ENCODE measurements around the gene KRT7.

Gene KRT7

DNA sequence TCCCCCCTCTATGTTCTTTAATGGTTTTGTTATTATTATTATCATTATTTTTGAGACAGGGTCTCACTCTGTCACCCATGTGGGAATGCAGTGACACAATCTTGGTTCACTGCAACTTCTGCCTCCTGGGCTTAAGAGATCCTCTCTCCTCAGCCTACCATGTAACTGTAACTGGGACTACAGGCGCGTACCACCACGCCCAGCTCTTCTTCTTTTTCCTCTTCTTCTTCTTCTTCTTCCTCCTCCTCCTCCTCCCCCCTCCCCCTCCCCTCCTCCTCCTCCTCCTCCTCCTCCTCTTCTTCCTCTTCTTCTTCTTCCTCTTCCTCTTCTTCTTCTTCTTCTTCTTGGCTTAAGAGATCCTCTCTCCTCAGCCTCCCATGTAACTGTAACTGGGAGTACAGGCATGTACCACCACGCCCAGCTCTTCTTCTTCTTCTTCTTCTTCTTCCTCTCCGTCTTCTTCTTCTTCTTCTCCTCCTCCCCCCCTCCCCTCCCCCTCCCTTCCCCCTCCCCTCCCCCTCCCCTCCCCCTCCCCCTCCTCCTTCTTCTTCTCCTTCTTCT lies 5.4 kb upstream of the KRT7 start:
- no peak overlapping the region for H3K4me3 ChIP-seq (ENCODE audit: low read length)
- TF ChIP-seq CTCF (IDR thresholded peaks at IDR 0.05; ENCODE audit: low read length) (no peak), EZH2 (optimal IDR thresholded peaks at IDR 0.05; ENCODE audit: low read depth, low read length) (no peak), EZH2phosphoT487 (IDR thresholded peaks at IDR 0.05; ENCODE audit: low read length) (no peak)
- no peaks in the 10 kb centered on the region for H3K9me2 ChIP-seq (replicated peaks; ENCODE audit: insufficient read depth, low read length)
- no peak for DNase-seq
- H3K9ac ChIP-seq (ENCODE audit: low read length): no peak overlapping the region
- no peaks in the 10 kb centered on the region for H3K79me2 ChIP-seq (ENCODE audit: low read length)
- no peaks in the 10 kb centered on the region for H3K36me3 ChIP-seq (replicated peaks; ENCODE audit: insufficient read depth, low read length)
- peaks cover 82% of the 10 kb centered on the region for H3K27me3 ChIP-seq (replicated peaks; ENCODE audit: insufficient read depth, low read length)
- no peak overlapping the region for H3K4me2 ChIP-seq (ENCODE audit: low read depth, low read length)
- H2AFZ ChIP-seq (ENCODE audit: low read length): no peak overlapping the region
- no peak overlapping the region for H3K27ac ChIP-seq (ENCODE audit: low read length)
- H3K4me1 ChIP-seq (ENCODE audit: low read length): no peaks in the 10 kb centered on the region
- H3F3A ChIP-seq (ENCODE audit: insufficient read depth, low read length): no peaks in the 10 kb centered on the region
- no peaks in the 10 kb centered on the region for H3K9me3 ChIP-seq (replicated peaks; ENCODE audit: insufficient read depth, low read length)
- no peaks in the 10 kb centered on the region for H4K20me1 ChIP-seq (ENCODE audit: insufficient read depth, low read length)

GRCh38 chr12:52228366-52228765 lies 4.7 kb upstream of the KRT7 start:
- Histone ChIP-seq H3K9me3 (replicated peaks; ENCODE audit: insufficient read depth, low read length) (no peaks in the 10 kb centered on the region), H3K9ac (ENCODE audit: low read length) (no peak overlapping the region), H3K36me3 (replicated peaks; ENCODE audit: insufficient read depth, low read length) (no peaks in the 10 kb centered on the region), H3K4me1 (ENCODE audit: low read length) (no peaks in the 10 kb centered on the region), H3K9me2 (replicated peaks; ENCODE audit: insufficient read depth, low read length) (no peaks in the 10 kb centered on the region), H3K27ac (ENCODE audit: low read length) (no peak overlapping the region), H4K20me1 (ENCODE audit: insufficient read depth, low read length) (no peaks in the 10 kb centered on the region), H3F3A (ENCODE audit: insufficient read depth, low read length) (no peaks in the 10 kb centered on the region), H3K4me3 (ENCODE audit: low read length) (no peak overlapping the region), H3K79me2 (ENCODE audit: low read length) (no peaks in the 10 kb centered on the region), H3K27me3 (replicated peaks; ENCODE audit: insufficient read depth, low read length) (peaks cover 89% of the 10 kb centered on the region), H3K4me2 (ENCODE audit: low read depth, low read length) (no peak overlapping the region), H2AFZ (ENCODE audit: low read length) (no peak overlapping the region)
- no peak for DNase-seq
- TF ChIP-seq CTCF (IDR thresholded peaks at IDR 0.05; ENCODE audit: low read length): no peak
- TF ChIP-seq EZH2phosphoT487 (IDR thresholded peaks at IDR 0.05; ENCODE audit: low read length): no peak
- no peak for TF ChIP-seq EZH2 (optimal IDR thresholded peaks at IDR 0.05; ENCODE audit: low read depth, low read length)

- Histone ChIP-seq H2AFZ (ENCODE audit: low read length) (no peak overlapping the region), H3K4me2 (ENCODE audit: low read depth, low read length) (no peak overlapping the region), H3K79me2 (ENCODE audit: low read length) (no peaks in the 10 kb centered on the region), H3K4me1 (ENCODE audit: low read length) (no peaks in the 10 kb centered on the region), H3K9me2 (replicated peaks; ENCODE audit: insufficient read depth, low read length) (no peaks in the 10 kb centered on the region), H3K27me3 (replicated peaks; ENCODE audit: insufficient read depth, low read length) (peaks cover 94% of the 10 kb centered on the region), H4K20me1 (ENCODE audit: insufficient read depth, low read length) (no peaks in the 10 kb centered on the region), H3K9me3 (replicated peaks; ENCODE audit: insufficient read depth, low read length) (no peaks in the 10 kb centered on the region), H3F3A (ENCODE audit: insufficient read depth, low read length) (no peaks in the 10 kb centered on the region), H3K4me3 (ENCODE audit: low read length) (no peak overlapping the region), H3K27ac (ENCODE audit: low read length) (no peak overlapping the region), H3K36me3 (replicated peaks; ENCODE audit: insufficient read depth, low read length) (no peaks in the 10 kb centered on the region), H3K9ac (ENCODE audit: low read length) (no peak overlapping the region)
- TF ChIP-seq EZH2 (optimal IDR thresholded peaks at IDR 0.05; ENCODE audit: low read depth, low read length) (no peak), EZH2phosphoT487 (IDR thresholded peaks at IDR 0.05; ENCODE audit: low read length) (no peak), CTCF (IDR thresholded peaks at IDR 0.05; ENCODE audit: low read length) (no peak)
- DNase-seq: no peak
These were observed 4.1 kb upstream of the KRT7 start for GRCh38 chr12:52228931-52229330.
